NCI-H2029 (cell line): ENCODE data around the gene NDUFB8.
A peak's percentile ranks its signal among the peaks of the same experiment; 100 is the strongest.

Experiments used
- DNase-seq: peaks from one replicate; lab custom pipeline; 2025; lab: John Stamatoyannopoulos, UW

The NDUFB8 gene

DNA sequence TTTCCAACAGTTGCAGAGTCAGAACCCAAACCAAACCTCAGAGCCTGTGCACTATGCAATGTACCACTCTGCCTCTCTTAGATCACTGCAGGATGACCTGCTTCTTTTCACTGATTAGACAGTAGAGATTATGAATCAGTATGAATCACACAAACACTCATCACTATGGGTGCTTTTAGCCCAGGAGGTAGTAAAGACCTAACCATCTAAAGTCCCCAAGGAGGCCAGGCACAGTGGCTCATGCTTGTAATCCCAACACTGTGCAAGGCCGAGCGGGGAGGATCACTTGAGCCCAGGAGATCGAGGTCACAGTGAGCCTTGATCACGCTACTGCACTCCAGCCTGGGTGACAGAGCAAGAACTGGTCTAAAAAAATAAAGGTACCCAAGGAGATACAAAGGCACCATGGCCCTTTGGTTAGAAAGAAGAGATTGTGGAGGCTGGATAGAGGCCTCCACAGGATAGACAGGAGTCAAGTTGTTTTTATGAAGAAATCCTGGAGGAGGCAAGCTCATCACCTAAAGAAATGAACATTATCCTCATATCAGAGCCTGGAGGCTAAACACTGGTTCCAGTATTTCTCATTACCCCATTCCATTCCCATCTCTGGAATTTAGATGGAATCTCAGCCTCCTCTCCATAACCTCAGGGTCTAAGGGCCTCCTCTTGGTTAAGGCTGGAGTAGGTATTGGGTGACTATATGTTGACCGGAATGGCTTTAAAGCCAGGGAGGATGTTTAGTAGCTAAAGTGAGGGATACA is 22.9 kb downstream of the NDUFB8 start:
- no peak for DNase-seq

DNA sequence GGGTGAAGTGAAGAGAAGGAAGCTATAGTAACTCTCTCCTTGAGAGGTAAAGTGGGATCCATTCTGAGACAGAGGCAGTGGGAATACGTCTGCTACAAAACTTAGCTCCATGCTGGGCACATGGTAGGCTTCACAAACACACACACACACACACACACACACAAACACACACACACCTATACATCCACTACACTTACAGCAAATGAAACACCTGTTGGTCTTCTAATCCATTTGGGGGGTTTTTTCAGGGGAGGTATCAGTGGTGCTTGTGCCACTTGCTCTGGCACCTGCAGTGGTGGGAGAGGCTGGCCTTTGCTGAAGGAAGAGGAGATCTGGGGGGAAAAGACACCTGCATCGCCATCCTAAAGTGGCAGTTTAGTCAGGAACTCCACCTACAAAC is 24.5 kb downstream of the NDUFB8 start:
- no peak for DNase-seq

DNA sequence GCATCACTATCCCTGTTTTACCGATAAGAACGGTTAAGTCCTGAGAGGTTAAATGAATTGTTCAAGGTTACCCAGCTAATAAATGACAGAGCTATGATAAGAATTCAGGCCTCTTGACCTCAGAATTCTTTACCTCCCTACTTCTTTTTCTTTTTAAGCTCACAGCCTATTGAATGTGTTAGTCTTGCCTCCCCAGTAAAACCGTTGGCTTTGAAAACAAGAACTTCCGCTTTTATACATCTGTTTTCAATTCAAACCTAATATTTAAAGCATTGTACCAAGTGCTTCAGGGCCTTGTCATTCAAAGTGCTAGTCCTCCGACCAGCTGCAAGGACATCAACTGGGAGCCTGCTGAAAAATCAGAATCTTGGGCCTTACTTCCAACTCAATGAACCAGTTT is 25.6 kb downstream of the NDUFB8 start:
- no peak for DNase-seq

GRCh38 chr10:100502926-100503494 is 26.7 kb downstream of the NDUFB8 start:
- DNase-seq = no peak

DNA sequence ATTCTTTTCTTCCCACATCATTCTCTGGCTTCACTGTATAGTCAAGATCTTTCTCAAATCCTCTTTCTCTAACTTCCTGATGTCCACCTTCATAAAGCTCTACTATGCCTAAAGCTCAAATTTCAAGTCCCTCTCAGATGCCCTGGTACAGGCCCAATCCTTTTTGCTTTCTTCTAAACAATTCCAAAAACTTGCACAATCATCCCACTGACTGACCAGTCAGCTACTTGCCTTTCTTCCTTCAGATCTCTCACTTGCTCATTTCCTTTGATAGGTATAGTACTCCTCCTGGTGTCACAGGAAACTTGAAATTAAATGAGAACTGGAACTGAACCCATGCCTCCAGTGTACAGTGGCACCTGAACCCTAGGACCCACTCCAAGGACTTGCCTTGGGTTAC is 28.2 kb downstream of the NDUFB8 start:
- no peak for DNase-seq

DNA sequence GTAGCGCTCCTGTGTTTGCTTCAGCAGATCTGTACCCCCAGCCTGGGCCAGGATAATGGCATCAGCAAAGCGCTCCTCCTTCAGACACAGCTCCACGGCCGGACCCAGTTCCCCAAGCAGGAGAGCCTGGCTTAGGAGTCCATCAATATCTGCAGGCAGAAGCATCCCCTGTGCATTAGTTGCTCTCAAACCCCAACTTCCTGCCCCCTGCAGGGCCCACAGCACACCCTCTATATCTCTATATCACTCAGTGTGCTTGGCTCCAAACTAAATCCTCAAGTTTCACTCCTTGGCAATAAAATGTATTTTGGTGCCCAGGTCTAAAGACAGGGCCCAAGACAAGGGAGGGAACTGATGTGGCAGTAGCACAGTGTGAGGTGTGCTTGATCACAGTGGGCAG is 31.6 kb downstream of the NDUFB8 start:
- DNase-seq = no peak

- no peak for DNase-seq
Measured at GRCh38 chr10:100496567-100496966, 33.1 kb downstream of the NDUFB8 start.

- no peak for DNase-seq
Measured at GRCh38 chr10:100490531-100490930, 39.1 kb downstream of the NDUFB8 start.

DNA sequence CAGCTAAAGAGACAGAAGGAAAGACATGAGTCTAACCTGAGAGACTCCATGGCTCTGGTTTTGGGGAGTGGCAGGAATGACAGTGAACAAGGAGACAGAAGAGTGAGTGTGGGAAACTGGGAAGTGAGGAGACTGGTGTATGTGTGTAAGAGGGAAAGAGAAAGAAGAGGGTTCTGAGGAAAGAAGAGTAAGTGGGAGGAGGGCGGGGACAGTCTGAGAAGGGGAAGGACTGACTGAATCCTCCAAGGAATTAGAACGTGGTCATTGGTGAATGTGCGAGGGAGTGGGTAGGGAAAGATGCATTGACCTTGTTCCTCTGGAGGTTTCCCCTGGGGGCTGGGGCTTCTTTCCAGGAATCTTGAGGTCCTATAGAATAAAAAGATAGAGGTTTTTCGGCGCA is 40.3 kb downstream of the NDUFB8 start:
- DNase-seq = no peak

DNA sequence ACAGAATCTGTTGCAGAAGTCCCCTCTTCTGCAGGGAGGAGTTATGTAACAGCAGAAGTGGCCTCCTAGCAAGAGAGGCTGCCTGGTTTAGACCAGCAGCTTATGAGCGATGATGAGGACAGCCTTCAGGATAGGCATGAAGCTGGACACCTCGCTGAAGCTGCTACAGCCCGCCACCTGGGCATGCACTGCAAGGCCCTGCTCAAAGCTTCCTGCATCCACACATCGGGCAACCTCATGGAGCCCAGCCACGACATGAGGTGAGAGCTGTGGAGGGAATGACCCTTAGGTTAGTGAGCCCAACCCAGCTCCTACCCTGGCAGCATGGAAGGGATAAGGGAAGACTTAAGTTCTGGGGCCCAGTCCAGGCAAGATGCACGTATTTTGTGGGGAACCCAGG is 42.1 kb downstream of the NDUFB8 start:
- DNase-seq = no peak

- DNase-seq = no peak
Measured at GRCh38 chr10:100485801-100486495, 43.7 kb downstream of the NDUFB8 start.

GRCh38 chr10:100485366-100485765 is 44.3 kb downstream of the NDUFB8 start:
- DNase-seq = no peak

GRCh38 chr10:100483876-100484666 is 45.6 kb downstream of the NDUFB8 start:
- no peak for DNase-seq

GRCh38 chr10:100482834-100483185 is 46.9 kb downstream of the NDUFB8 start:
- no peak for DNase-seq

DNA sequence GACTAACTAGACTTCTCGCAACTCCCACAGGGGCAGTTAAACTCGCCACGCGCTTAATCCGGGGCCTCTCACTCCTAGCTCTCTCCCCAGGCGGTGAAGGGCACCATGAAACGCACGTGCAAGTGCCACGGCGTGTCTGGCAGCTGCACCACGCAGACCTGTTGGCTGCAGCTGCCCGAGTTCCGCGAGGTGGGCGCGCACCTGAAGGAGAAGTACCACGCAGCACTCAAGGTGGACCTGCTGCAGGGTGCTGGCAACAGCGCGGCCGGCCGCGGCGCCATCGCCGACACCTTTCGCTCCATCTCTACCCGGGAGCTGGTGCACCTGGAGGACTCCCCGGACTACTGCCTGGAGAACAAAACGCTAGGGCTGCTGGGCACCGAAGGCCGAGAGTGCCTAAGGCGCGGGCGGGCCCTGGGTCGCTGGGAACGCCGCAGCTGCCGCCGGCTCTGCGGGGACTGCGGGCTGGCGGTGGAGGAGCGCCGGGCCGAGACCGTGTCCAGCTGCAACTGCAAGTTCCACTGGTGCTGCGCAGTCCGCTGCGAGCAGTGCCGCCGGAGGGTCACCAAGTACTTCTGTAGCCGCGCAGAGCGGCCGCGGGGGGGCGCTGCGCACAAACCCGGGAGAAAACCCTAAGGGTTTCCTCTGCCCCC is 47.4 kb downstream of the NDUFB8 start:
- peak; percentile 0 for DNase-seq

- DNase-seq = peak; percentile 41
Measured at GRCh38 chr10:100481462-100482081, 48.1 kb downstream of the NDUFB8 start.

- DNase-seq = no peak
Measured at GRCh38 chr10:100480002-100480401, 49.7 kb downstream of the NDUFB8 start.

DNA sequence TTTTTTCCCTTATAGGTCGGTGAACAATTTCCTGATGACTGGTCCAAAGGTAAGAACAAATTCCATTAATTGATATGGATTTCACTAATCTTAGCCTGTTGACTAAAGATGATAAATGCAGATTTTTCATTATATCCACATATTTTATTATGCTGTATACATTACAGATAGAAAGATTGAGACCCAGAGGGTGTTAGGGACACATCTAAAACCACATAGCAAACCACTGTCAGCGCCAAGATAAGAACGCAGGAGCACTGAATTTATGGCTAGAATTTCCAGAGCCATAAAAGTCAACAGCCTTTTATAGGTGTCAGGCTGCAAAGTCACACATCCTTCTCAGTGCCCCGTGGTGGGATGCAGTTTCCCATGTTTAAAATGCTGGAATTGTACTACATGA is 50.6 kb downstream of the NDUFB8 start:
- DNase-seq = no peak

DNA sequence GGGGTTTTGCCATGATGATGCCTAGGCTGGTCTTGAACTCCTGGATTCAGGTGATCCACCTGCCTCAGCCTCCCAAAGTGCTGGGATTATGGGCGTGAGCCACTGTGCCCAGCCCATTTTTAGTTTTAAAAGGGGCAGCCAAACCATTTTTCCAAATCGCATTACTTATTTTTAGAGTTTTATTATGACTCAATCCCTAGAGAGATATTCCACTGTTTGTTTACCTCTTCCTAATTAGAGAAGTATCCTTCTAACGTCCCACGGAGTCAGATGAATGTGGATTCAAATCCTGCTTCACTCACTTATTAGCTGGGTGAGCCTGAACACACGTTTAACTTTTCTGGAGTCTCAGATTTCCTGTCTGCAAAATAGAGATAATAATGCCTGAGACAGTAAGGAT is 51.7 kb downstream of the NDUFB8 start:
- DNase-seq = no peak
